Mucosa of rectum (tissue), 2 donors: ENCODE results near the gene CAMTA1.

ENCODE experiments used
- H3K27ac ChIP-seq, 2 donors: one replicate each; pipeline ENCODE4 v1.7.0; 2013; ENCODE audit warnings: inconsistent platforms in 2 of 2, low read depth in 2 of 2, low read length in 2 of 2
- H3K27me3 ChIP-seq, 2 donors: one replicate each; pipeline ENCODE4 v1.7.0; 2013; ENCODE audit warnings: low read length in 2 of 2; ENCODE audit not compliant: control insufficient read depth in 2 of 2, insufficient read depth in 2 of 2
- H3K36me3 ChIP-seq, 2 donors: one replicate each; pipeline ENCODE4 v1.7.0; 2013; ENCODE audit warnings: low read length in 2 of 2; ENCODE audit not compliant: control insufficient read depth in 2 of 2, insufficient read depth in 2 of 2
- H3K4me1 ChIP-seq, 2 donors: one replicate each; pipeline ENCODE4 v1.7.0; 2013; ENCODE audit warnings: low read length in 2 of 2, mild to moderate bottlenecking in 1 of 2; ENCODE audit not compliant: control insufficient read depth in 2 of 2, insufficient read depth in 2 of 2
- H3K4me3 ChIP-seq, 2 donors: one replicate each; pipeline ENCODE4 v1.7.0; 2013; ENCODE audit warnings: low read length in 2 of 2
- H3K9ac ChIP-seq, 2 donors: one replicate each; pipeline ENCODE4 v1.7.0; 2013; ENCODE audit warnings: low read length in 2 of 2, low read depth in 1 of 2, mild to moderate bottlenecking in 1 of 2
- H3K9me3 ChIP-seq, 2 donors: one replicate each; pipeline ENCODE4 v1.7.0; 2013; ENCODE audit warnings: low read length in 2 of 2; ENCODE audit not compliant: control insufficient read depth in 2 of 2
- donor health status: healthy.
- donor health status: Normal muscosa, but diverticular disease.

Gene CAMTA1

DNA sequence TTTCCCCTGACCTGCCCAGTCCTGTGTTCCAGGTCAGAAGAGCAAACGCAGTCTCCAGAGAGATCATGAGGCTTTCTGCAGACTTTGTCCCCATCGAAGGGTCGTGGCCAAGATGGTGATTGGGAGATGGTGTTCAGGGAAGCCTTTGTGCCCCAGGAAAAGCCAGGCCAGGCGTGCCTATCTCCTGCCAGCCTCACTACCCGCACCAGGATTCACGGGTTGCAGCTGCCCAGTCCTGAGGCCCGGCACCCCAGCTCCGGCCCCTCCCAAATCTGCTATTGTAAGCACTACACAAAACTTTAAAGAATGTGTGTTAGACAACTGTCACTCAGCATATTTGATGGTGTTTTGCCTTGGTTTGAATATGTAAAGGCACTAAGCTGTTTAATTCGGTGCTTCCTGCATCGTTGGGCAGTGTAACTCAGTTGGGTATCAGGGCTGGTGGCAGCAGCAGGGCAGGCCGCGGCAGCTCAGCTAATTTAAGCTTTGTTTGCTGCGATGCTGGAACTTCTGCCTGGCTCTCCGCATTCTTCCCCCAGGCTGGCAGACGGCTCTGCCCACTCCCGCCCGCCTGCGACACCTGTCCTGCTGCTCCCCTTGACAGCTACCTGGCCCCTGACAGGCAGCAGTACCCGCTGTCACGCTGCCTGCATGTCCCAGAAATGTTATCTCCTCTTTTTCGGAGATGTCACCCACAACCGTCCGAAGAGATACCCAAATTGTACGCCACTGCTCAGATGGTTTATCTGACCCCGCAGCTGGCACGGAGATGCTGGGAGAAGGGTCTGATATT lies 776.9 kb downstream of the CAMTA1 start:
- Histone ChIP-seq H3K9me3 (no peaks in the 10 kb centered on the region), H3K9ac (no peak overlapping the region), H3K27ac (no peak overlapping the region), H3K4me1 (no peaks in the 10 kb centered on the region), H3K27me3 (no peaks in the 10 kb centered on the region), H3K4me3 (no peak overlapping the region), H3K36me3 (no peaks in the 10 kb centered on the region)

DNA sequence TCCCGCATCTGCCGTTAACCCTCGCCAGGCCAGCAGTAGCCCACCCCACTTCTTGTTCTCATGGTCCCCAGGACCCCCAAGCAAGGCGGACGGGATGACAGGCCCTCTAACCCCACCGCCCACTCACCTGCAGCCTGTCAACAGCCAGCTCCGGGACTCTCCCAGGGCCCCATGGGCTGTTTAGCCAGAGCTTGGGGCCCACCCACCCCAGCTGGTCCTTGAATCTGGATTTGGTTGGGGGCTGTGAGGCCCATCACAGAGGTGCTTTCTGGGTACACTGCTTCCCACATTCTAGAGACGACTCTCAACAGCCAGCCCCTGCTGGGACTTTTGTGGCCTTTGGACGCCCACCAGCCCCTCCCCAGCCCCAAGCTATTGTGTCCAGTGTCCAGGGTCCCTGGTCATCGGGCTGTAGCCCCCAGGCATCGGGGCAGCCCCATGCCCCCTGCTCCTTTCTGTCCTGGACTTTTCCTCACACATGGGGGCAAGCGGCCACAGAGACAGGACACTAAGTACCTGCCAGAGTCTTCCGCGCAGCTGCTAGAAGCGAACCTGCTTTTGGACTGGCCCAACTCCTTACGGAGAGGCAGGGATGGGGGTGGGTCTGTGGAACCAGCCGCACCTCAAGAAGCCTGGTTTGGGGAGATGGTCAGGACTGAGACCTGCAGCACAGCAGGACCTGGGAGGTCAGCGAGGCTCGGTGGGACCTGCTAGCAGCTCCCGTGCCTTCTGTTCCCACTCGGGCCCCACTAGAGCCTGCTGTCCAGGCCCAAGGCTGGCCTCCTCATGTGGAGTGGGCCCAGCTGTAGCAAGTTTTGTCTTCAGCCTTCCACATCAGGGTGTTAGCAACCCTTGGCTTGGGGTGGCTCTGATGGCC lies 777.7 kb downstream of the CAMTA1 start:
- H3K27me3 ChIP-seq: no peaks in the 10 kb centered on the region
- no peak overlapping the region for H3K27ac ChIP-seq
- H3K4me1 ChIP-seq: no peaks in the 10 kb centered on the region
- no peak overlapping the region for H3K4me3 ChIP-seq
- no peaks in the 10 kb centered on the region for H3K36me3 ChIP-seq
- no peaks in the 10 kb centered on the region for H3K9me3 ChIP-seq
- H3K9ac ChIP-seq: no peak overlapping the region

DNA sequence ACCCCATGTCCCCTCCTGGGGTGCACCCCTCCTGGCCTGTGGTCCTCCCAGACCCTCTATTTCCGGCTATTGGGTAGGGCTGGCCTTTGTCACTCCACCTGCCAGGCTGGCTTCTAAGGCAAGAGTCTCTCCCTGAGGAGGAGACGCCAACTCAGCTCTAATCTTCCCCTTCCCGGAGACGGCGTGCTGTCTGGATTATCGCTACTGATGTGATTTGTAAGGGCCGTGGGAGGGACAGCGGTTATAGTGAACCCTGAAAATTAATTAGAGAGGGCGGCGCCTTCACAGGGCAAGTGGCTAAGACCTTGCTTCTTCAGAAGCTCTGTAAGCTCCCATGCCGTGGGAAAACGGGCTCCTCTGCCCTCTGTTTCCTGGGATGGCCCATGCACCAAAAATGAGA lies 778.9 kb downstream of the CAMTA1 start:
- Histone ChIP-seq H3K4me3 (no peak overlapping the region), H3K9me3 (no peaks in the 10 kb centered on the region), H3K27ac (no peak overlapping the region), H3K27me3 (no peaks in the 10 kb centered on the region), H3K36me3 (no peaks in the 10 kb centered on the region), H3K4me1 (no peaks in the 10 kb centered on the region), H3K9ac (no peak overlapping the region)

GRCh38 chr1:7565099-7565750 lies 780.0 kb downstream of the CAMTA1 start:
- no peaks in the 10 kb centered on the region for H3K36me3 ChIP-seq

DNA sequence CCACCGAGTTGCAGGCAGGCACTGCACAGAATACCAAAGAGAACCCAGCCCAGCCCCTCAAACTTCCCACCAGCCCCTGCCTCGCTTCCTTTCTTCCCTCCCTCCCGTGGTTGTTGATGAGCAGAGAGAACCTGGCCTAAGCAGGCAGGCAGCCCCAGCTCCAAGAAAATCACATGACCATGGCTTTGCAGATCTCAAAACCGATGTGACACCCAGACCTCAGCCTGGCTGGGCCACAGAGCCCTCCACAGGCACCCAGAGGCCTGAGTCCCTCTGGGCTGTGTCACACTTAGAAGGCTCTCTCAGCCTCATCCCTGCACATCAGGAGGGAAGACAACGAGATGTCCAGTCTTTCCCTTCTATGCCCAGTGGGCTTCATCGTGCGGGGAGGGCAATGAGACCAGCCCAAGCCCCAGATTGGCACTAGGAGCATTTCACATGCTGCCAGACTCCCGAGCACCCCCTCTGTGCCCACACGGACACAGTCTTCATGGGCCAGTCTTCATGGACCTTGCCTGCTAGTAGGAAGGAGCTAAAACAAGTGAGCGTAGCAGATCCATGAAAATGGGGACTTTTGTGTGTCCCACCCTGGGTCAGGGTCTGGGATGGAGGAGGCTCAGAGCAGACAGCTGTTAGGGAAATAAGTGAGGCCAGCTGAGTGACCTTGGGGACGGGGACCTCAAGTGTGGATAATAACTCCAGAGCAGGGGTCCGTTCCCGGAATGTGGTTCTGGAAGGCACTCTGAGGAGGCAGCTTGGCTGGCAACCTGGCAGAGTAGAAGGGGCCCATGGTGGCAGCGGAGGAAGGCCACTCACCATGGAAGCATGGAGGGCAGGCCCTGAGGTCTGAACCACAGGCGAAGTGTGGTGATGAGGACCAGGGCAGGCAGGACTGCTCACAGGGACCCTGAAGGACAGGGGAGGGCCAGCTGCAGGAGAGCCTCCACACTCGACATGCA lies 781.4 kb downstream of the CAMTA1 start:
- H3K4me3 ChIP-seq: no peak overlapping the region

More at GRCh38 chr1:7565099-7565750, 780.0 kb downstream of the CAMTA1 start:
- Histone ChIP-seq H3K9me3 (no peaks in the 10 kb centered on the region), H3K4me1 (peaks cover 0 to 1% of the 10 kb centered on the region in 2 donors), H3K9ac (no peak overlapping the region), H3K27me3 (no peaks in the 10 kb centered on the region), H3K27ac (no peak overlapping the region), H3K4me3 (no peak overlapping the region)

GRCh38 chr1:7567376-7567775 lies 782.1 kb downstream of the CAMTA1 start:
- Histone ChIP-seq H3K4me3 (no peak overlapping the region), H3K9me3 (no peaks in the 10 kb centered on the region), H3K9ac (no peak overlapping the region), H3K27ac (no peak overlapping the region), H3K4me1 (peaks cover 0 to 5% of the 10 kb centered on the region in 2 donors), H3K36me3 (no peaks in the 10 kb centered on the region), H3K27me3 (no peaks in the 10 kb centered on the region)

More for the DNA sequence above, 781.4 kb downstream of the CAMTA1 start:
- Histone ChIP-seq H3K4me1 (peaks cover 0 to 5% of the 10 kb centered on the region in 2 donors), H3K27me3 (no peaks in the 10 kb centered on the region), H3K36me3 (no peaks in the 10 kb centered on the region), H3K9ac (no peak overlapping the region), H3K9me3 (no peaks in the 10 kb centered on the region), H3K27ac (no peak overlapping the region)

DNA sequence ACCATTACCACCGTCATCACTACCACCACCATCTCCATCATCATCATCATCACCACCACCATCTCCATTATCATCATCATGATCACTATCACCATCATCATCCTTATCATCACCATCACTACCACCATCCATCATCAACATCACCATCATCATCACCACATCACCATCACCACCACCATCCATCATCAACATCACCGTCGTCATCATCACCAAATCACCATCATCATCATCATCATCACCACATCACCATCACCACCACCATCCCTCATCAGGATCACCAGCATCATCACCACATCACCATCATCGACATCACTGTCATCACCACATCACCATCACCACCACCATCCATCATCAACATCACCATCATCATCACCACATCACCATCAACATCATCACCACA lies 782.8 kb downstream of the CAMTA1 start:
- Histone ChIP-seq H3K9me3 (no peaks in the 10 kb centered on the region), H3K9ac (no peak overlapping the region), H3K27me3 (no peaks in the 10 kb centered on the region), H3K27ac (no peak overlapping the region), H3K4me3 (no peak overlapping the region), H3K4me1 (peaks cover 0 to 7% of the 10 kb centered on the region in 2 donors), H3K36me3 (no peaks in the 10 kb centered on the region)

DNA sequence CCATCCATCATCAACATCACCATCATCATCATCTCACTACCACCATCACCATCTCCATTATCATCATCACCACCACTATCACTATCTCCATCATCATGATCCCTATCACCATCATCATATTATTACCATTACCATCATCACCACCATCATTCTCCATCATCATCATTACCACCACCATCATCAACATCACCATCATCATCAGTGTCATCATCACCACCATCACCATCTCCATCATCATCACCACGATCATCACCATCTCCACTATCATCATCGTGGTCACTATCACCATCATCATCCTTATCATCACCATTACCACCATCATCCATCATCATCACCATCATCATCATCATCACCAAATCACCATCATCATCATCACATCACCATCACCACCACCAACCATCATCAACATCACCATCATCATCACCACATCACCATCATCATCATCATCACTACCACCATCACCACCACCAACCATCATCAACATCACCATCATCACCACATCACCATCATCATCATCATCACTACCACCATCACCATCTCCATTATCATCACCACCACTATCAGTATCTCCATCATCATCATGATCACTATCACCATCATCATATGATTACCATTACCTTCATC lies 783.8 kb downstream of the CAMTA1 start:
- peaks cover 0 to 13% of the 10 kb centered on the region in 2 donors for H3K4me1 ChIP-seq
- H3K27ac ChIP-seq: no peak overlapping the region
- no peaks in the 10 kb centered on the region for H3K36me3 ChIP-seq
- no peak overlapping the region for H3K4me3 ChIP-seq
- no peaks in the 10 kb centered on the region for H3K9me3 ChIP-seq
- H3K27me3 ChIP-seq: no peaks in the 10 kb centered on the region
- no peak overlapping the region for H3K9ac ChIP-seq

DNA sequence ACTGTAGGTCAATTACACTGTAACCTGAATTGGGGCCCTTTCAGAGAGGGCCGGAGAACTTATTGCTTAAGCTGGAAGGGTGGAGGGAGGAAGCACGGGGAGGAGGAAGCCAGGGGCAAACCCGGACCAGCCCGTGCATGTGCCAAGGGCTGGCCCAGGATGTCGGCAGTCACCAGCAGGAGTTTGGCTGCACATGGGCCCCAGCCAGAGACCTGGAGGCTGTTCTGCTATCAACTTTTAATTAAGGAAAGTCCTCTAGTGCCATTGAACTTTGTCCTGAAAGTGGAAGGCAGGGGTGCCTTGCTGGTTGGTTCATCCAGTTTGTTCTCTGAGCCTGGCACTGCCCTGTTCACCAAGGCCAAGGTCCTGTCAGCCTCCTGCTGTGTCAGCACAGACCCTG lies 785.1 kb downstream of the CAMTA1 start:
- H3K9ac ChIP-seq: no peak overlapping the region
- H3K4me3 ChIP-seq: no peak overlapping the region
- no peaks in the 10 kb centered on the region for H3K9me3 ChIP-seq
- no peaks in the 10 kb centered on the region for H3K36me3 ChIP-seq
- no peaks in the 10 kb centered on the region for H3K27me3 ChIP-seq
- no peak overlapping the region for H3K27ac ChIP-seq
- H3K4me1 ChIP-seq: peaks cover 2 to 13% of the 10 kb centered on the region in 2 donors
